PC-3 (cell line): ENCODE data around the gene BTBD7. TPM values are rescaled to one million over a fixed set of nuclear protein-coding genes. Genes with fewer than 3 reads are reported as not detected.

Experiments
- ATAC-seq: fragments of 200-7000 bp; cut with Tn5 transposase; 2 replicates; pipeline ENCODE4 v1.9.1; 2020; ENCODE audit warnings: mild to moderate bottlenecking, moderate library complexity
- BruUV-seq: library from RNA; stranded (reverse); fragments of 400-500 nt; replicated peaks from 2 replicates; lab custom pipeline; 2021; lab: Mats Ljungman, UMichigan
- CTCF ChIA-PET: fragments of 300-600 bp; sonication (Branson Sonifier 250); formaldehyde crosslinking; loops from one replicate; lab custom pipeline; 2022; ENCODE audit warnings: antibody characterized with exemption; lab: Charles Lee
- POLR2A ChIA-PET: fragments of 300-600 bp; sonication (Branson Sonifier 250); formaldehyde crosslinking; loops from one replicate; lab custom pipeline; 2022; ENCODE audit warnings: antibody characterized with exemption; ENCODE audit not compliant: unreplicated experiment; lab: Charles Lee
- DNase-seq: peaks from one replicate; pipeline ENCODE4 v3.0.0-alpha.2; 2015
- H2AFZ ChIP-seq: fragments of 300-600 bp; sonication (generic); 2 replicates; pipeline ENCODE4 v1.6.0; 2016; ENCODE audit warnings: antibody characterized with exemption, low read length
- H3F3A ChIP-seq: fragments of 300-600 bp; sonication (generic); one replicate; pipeline ENCODE4 v1.6.0; 2017; ENCODE audit warnings: antibody characterized with exemption, low read length, control low read depth, mild to moderate bottlenecking; ENCODE audit not compliant: unreplicated experiment
- H3K27ac ChIP-seq: fragments of 300-600 bp; sonication (generic); 2 replicates; pipeline ENCODE4 v1.5.1; 2016; ENCODE audit warnings: mild to moderate bottlenecking, low read length
- H3K27me3 ChIP-seq: fragments of 300-600 bp; sonication (generic); 2 replicates; pipeline ENCODE4 v1.6.1; 2016; ENCODE audit warnings: low read length, mixed read lengths
- H3K36me3 ChIP-seq: fragments of 300-600 bp; sonication (generic); 2 replicates; pipeline ENCODE4 v1.6.1; 2016; ENCODE audit warnings: low read depth, mixed run types, low read length, mixed read lengths
- H3K4me1 ChIP-seq: fragments of 300-600 bp; sonication (generic); 2 replicates; pipeline ENCODE4 v1.5.1; 2016; ENCODE audit warnings: low read length; ENCODE audit not compliant: insufficient read depth
- H3K4me2 ChIP-seq: fragments of 300-600 bp; sonication (generic); 2 replicates; pipeline ENCODE4 v1.6.0; 2016; ENCODE audit warnings: low read length
- H3K4me3 ChIP-seq: fragments of 300-600 bp; sonication (generic); 2 replicates; pipeline ENCODE4 v1.5.1; 2016; ENCODE audit warnings: mild to moderate bottlenecking, low read length, mixed read lengths
- H3K79me2 ChIP-seq: fragments of 300-600 bp; sonication (generic); 2 replicates; pipeline ENCODE4 v1.6.1; 2017; ENCODE audit warnings: low read length, mixed read lengths
- H3K9ac ChIP-seq: fragments of 300-600 bp; sonication (generic); 2 replicates; pipeline ENCODE4 v1.6.0; 2016; ENCODE audit warnings: mild to moderate bottlenecking, low read length
- H3K9me2 ChIP-seq: fragments of 300-600 bp; sonication (generic); replicated peaks from 2 replicates; pipeline ENCODE4 v1.6.1; 2016; ENCODE audit warnings: mixed run types, low read length, mixed read lengths
- H3K9me3 ChIP-seq: fragments of 300-600 bp; sonication (generic); 2 replicates; pipeline ENCODE4 v1.6.1; 2016; ENCODE audit warnings: low read length, mixed read lengths
- H4K20me1 ChIP-seq: fragments of 300-600 bp; sonication (generic); 2 replicates; pipeline ENCODE4 v1.6.1; 2016; ENCODE audit warnings: low read length, mixed read lengths
- EZH2 ChIP-seq: fragments of 300-600 bp; sonication (generic); IDR thresholded peaks from one replicate; pipeline ENCODE4 v1.6.1; 2017; ENCODE audit warnings: antibody characterized with exemption, mild to moderate bottlenecking, low read length; ENCODE audit not compliant: unreplicated experiment
- EZH2phosphoT487 ChIP-seq: fragments of 300-600 bp; sonication (generic); IDR thresholded peaks from 2 replicates; pipeline ENCODE4 v1.6.1; 2018; ENCODE audit warnings: mild to moderate bottlenecking, antibody characterized with exemption, low read length, borderline replicate concordance
- intact Hi-C: fragments of 100-400 bp; cut with micrococcal nuclease; formaldehyde crosslinking; loops from 2 replicates; pipeline ENCODE4 v1.9.0; 2023
- total RNA-seq: library from RNA; depleted of rRNA; stranded (reverse); fragments of >200 nt; gene quantifications from 2 replicates; pipeline ENCODE4 v1.2.3, GENCODE V29; 2014
- TF ChIP-seq, protein P1 (sequence below): fragments of 300-600 bp; sonication (generic); conservative IDR thresholded peaks from 2 replicates; pipeline ENCODE4 v1.5.1; 2017; ENCODE audit warnings: antibody characterized with exemption, low read depth, mild to moderate bottlenecking, low read length

BTBD7 gene
- total RNA-seq, 1 experiment from 2014 or later, result 23.2 TPM

GRCh38 chr14:93285044-93285443, 47.8 kb downstream of the BTBD7 start:
- Histone ChIP-seq H3K4me2 (no peak overlapping the region), H3K27me3 (no peaks in the 10 kb centered on the region), H3K9me2 (no peaks in the 10 kb centered on the region), H3K27ac (no peak overlapping the region), H3K9ac (no peak overlapping the region), H3K36me3 (peaks cover 23% of the 10 kb centered on the region; the same call in 1 of the 2 replicates), H2AFZ (no peak overlapping the region), H3K4me3 (no peak overlapping the region), H3K9me3 (no peaks in the 10 kb centered on the region), H4K20me1 (no peaks in the 10 kb centered on the region), H3K79me2 (peaks cover 48% of the 10 kb centered on the region), H3F3A (no peaks in the 10 kb centered on the region), H3K4me1 (no peaks in the 10 kb centered on the region)
- POLR2A ChIA-PET, result no interaction called here
- intact Hi-C loops, result no loop called here
- BruUV-seq, result no TSS peak
- DNase-seq (no peak), ATAC-seq (no peak)
- CTCF ChIA-PET, result no interaction called here
- TF ChIP-seq EZH2, result no peak
- TF ChIP-seq EZH2phosphoT487, result no peak
- TF ChIP-seq, protein P1, sequence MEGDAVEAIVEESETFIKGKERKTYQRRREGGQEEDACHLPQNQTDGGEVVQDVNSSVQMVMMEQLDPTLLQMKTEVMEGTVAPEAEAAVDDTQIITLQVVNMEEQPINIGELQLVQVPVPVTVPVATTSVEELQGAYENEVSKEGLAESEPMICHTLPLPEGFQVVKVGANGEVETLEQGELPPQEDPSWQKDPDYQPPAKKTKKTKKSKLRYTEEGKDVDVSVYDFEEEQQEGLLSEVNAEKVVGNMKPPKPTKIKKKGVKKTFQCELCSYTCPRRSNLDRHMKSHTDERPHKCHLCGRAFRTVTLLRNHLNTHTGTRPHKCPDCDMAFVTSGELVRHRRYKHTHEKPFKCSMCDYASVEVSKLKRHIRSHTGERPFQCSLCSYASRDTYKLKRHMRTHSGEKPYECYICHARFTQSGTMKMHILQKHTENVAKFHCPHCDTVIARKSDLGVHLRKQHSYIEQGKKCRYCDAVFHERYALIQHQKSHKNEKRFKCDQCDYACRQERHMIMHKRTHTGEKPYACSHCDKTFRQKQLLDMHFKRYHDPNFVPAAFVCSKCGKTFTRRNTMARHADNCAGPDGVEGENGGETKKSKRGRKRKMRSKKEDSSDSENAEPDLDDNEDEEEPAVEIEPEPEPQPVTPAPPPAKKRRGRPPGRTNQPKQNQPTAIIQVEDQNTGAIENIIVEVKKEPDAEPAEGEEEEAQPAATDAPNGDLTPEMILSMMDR, result no peak

GRCh38 chr14:93281937-93282336, 50.9 kb downstream of the BTBD7 start:
- intact Hi-C loops, result no loop called here
- ChIA-PET POLR2A (no interaction called here), CTCF (interaction anchor here (0.6 kb wide), 1 partner anchor 194 kb away, joined by 7 read pairs; no protein-coding TSS in a partner anchor)
- Histone ChIP-seq H3K4me2 (no peak overlapping the region), H3K36me3 (peaks cover 12% of the 10 kb centered on the region; the same call in 1 of the 2 replicates), H3K9me3 (no peaks in the 10 kb centered on the region), H3F3A (no peaks in the 10 kb centered on the region), H3K4me3 (no peak overlapping the region), H3K27ac (no peak overlapping the region), H3K27me3 (no peaks in the 10 kb centered on the region), H3K4me1 (no peaks in the 10 kb centered on the region), H3K79me2 (peaks cover 51% of the 10 kb centered on the region), H4K20me1 (no peaks in the 10 kb centered on the region), H2AFZ (no peak overlapping the region), H3K9ac (no peak overlapping the region), H3K9me2 (no peaks in the 10 kb centered on the region)
- ATAC-seq (no peak), DNase-seq (no peak)
- BruUV-seq, result no TSS peak
- no peak for TF ChIP-seq EZH2

- Histone ChIP-seq H3K9ac (no peak overlapping the region), H4K20me1 (no peaks in the 10 kb centered on the region), H3K4me3 (no peak overlapping the region), H3K27me3 (no peaks in the 10 kb centered on the region), H2AFZ (no peak overlapping the region), H3K4me2 (no peak overlapping the region), H3K9me2 (no peaks in the 10 kb centered on the region), H3K9me3 (no peaks in the 10 kb centered on the region), H3K4me1 (no peaks in the 10 kb centered on the region), H3K79me2 (peaks cover 44% of the 10 kb centered on the region), H3F3A (no peaks in the 10 kb centered on the region), H3K27ac (no peak overlapping the region), H3K36me3 (peaks cover 15% of the 10 kb centered on the region)
- TF ChIP-seq, protein P1, result no peak
- TF ChIP-seq EZH2phosphoT487, result no peak
- ChIA-PET CTCF (no interaction called here), POLR2A (no interaction called here)
- DNase-seq, result no peak
- ATAC-seq, result no peak
- BruUV-seq, result no TSS peak
- intact Hi-C loops, result no loop called here
These were observed 52.1 kb downstream of the BTBD7 start for GRCh38 chr14:93280743-93281142.
